ENCODE results near the gene CNPY1.

The CNPY1 gene

DNA sequence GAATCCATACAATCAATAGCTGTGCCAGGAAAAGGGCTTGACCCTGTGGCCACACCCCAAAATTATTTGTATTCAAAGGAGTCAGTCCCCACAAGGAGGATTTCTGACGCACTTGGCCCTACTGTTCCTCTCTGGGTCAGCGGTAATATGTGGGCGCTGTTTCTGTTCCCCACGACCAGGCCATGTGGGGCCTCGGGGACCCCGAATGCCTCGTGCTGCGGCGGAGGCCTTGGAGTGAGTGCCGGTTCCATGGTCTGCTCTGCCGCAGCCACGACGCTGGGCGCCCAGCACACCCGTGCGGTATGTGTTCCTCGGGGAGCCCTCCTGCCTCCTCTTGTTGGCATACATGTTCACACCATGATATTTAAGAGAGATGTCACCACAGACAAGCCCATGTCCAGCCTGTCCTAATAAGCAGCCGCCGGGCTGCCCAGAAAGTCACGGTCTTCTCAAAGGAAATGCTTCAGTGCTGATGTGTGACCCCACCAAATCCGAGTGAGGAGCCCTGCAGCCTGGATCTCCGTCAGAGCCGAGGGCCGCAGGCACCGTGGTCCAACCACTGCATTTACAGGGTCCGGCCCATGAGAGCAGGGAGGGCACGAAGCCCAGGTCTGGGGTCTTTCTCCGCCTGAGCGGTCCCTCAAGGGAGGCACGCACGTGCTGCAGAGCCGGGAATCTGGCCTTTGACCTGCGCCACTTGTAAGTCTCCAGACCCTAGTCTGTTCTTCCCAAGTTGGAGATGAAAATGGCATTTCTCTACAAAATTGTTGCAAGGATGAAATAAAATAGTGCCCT is 52.4 kb downstream of the CNPY1 start:
- intact Hi-C loops (cut with DNase I) = no loop called here
- DNase-seq = peak in 1 of 10 donors; percentile 77

DNA sequence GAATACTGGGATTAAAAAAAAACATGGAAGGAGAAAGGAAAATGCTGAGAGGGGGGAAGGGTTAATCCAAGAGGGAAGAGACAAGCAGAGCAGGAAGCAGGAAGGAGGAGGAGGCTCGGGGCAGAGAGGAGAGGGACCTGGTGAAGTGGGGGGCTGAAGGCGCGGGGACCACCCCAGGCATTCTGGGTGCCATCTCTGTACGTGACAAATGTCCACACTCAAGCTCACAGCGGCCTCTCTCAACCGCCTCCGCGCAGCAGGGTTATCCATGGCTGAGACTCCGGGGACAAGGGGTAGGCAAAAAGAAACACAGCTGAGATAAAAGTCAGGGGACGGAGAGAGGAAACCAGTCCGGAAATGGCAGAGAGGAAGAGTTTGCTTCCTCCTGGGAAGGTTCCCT is 54.5 kb downstream of the CNPY1 start:
- no peak for DNase-seq
- intact Hi-C loops (cut with DNase I) = no loop called here

DNA sequence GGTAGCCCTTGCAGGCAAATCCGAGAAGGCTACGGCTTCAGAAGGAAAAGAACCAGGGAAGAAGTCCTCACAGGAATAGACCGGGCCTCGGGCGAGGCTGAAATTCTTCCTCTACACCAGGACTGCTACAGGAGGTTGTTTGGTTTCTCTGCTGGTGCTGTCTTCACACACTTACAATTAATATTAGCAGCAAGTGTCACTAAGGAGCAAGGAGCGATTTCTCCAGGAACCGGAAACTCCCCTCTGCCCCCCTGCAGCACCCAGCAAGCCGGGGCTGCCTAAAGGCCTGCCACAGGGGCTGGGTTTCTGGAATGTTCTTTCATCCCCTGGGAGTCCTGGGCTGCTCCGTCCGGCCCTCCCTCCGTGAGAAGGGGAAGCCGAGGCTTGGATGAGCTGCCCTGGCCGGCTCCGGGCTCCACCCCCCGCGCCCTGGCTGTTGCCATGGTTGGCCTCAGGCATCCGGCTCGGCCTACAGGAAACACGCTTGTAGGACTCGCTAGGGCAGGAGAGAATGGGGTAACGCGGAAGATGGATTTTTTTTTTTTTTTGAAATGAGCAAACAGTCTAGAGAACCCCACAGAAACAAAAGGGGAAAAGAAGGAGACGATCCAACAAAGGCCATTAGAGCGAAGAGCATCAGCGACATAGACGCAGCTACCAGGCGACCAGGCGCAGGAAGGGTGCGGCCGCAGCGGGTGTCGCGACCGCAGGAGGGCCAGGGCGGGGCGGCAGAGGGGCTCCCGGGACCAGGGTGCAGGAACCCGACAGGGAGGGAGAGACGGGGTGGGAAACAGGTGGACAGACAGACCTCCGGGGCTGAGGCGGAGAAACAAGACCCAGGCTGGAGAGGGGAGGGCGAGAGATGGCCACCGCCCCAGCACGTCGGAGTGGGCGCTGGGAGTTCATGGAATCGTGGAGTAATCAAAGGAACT is 55.4 kb downstream of the CNPY1 start:
- DNase-seq = peak in 1 of 10 donors; percentile 46
- intact Hi-C loops (cut with DNase I) = no loop called here

DNA sequence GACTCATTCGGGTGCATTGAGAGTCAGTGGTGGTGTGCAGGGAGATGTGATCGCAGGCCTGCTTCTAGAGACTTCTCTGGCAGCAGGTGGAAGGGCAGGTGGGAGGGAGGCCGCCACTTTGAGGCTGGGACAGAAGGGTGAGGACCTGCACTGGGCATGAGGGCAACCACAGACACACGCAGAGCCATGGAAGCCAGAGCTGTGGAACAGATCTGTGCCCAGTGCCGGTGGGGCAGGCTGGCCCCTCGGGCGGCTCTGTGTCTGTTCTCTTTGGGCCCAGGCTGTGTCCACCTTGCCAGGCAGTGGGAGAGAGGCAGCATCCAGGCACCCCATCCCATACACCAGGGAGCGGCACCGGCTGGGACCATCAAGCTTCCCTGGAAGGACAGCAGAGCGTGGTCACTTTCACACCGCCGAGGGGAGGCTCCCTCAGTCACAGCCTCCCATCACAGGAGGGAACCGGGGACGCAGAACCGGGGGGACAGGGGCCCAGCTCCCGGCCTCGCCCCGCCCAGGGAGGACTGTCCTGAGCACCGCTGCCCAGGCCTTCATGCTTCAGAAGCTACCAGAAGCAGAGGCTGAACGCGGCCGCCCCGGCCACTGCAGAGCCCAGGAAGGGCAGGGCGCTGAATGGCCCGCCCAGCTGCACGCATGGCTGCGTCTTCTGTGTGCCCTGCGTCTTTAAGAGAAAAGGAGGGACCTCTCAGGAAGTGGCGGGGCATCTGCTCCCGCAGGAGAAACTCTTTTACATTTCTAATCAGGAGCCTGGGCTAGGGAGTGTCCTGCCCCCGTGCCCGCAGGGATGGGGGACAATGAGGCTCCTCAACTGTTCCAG is 56.3 kb downstream of the CNPY1 start:
- intact Hi-C loops (cut with DNase I) = no loop called here
- no peak for DNase-seq

DNA sequence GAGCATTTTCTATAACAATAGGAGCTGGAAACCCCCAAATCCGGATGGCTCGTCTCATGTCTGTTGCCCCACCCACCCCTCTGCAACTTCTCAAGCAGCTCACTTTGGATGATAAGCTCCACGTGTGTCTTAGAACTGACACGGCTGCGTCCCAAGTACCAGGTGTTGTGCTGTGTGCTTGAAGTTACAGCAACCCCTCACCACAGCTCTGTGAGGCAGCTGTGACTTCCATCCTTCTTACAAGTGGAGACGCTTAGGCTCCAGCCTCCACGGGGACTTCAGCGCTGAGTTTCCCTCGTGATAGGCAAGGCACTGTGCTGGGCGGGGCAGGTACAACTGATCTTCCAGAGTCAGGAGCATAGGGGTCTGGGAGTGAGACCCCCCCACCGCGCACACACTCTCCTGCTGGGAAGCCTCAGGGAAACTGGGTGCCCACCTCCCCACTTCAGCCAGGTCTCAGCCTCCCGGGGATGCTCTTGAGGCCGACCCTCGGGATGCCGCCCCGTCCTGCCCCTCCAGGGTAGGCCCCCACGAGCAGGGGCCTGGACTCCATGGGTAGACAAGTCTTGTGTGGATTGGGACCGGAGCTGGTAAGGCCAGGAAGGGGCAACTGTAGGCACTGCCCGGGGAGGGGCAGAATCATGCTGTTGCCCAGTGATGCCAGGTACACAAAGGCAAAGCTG is 57.1 kb downstream of the CNPY1 start:
- intact Hi-C loops (cut with DNase I) = no loop called here
- DNase-seq = no peak

DNA sequence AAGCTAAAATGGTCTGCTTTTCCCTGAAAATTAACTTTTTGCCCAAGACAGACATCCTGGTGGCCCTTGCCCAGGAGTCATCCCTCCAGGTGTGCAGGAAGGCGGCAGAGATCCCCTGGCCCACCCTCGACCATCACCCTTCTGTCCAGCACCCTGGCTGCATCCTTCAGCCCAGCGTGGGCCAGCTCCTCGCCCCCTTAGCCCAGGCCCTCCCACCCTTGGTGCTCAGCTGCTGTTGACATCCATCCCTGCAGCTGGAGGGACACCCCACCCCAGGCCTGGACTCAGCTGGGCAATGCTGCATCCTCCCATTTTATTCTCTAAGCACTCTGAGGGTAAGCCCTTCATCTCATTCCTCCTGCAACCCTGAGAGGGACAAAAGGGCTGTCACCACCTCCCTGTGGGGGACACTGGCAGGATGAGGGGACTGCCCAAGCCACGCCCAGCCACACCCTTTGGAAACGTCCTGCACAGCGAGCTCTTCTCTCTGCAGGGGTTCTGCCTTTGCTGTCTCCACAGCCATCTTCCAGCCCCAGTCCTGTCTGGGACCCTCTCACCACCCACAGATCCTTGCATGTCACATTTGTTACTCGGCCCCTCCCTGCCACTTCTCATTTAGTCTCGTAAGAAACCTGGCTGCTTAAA is 57.8 kb downstream of the CNPY1 start:
- intact Hi-C loops (cut with DNase I) = no loop called here
- DNase-seq = no peak

DNA sequence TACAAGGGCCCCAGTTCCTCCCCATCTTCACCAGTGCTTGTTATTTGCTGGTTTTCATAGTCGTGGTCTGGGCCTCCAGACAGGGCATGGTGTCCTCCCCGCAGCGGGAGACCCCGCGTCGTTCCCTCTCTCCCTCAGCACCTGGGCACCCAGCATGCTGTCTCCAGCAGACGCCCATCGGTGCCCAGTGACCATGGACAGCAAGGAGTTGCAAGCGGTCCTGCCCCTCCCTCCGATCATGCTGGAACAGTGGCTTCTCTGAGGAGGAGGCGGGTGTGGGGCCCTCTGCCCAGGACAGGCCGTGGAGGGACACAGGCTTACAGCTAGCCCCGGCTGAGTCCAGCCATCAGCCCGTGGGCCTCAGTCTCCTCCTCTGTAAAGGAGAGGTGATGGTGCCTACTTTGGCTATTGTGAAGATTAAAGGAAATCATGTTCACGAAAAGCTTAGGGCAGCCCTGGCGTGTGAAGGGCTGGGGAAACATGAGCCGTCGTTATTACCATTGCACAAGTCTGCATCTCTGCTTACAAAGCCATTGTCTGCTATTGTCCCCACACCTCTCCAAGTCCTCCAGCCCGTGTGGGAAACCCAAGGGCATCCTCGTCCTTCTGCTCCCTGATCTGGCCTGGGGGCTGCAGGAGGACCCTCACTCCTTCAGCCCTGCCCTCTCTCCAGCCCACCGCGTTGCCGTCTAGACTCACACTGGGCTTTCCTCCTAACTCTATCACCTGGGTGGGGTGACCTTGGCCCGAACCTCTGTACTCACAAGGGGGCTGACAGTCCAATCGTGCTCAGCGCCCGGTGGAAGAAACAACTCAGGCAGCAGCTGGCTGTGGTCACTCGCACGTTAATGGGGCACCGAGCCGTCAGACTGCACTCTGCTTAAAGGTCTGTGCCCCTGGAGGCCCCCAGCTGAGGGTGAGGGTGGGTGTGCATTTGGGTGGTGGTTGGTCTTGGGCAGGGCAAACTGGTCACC is 58.6 kb downstream of the CNPY1 start:
- DNase-seq = peak in 1 of 10 donors; percentile 79
- intact Hi-C loops (cut with DNase I) = no loop called here

DNA sequence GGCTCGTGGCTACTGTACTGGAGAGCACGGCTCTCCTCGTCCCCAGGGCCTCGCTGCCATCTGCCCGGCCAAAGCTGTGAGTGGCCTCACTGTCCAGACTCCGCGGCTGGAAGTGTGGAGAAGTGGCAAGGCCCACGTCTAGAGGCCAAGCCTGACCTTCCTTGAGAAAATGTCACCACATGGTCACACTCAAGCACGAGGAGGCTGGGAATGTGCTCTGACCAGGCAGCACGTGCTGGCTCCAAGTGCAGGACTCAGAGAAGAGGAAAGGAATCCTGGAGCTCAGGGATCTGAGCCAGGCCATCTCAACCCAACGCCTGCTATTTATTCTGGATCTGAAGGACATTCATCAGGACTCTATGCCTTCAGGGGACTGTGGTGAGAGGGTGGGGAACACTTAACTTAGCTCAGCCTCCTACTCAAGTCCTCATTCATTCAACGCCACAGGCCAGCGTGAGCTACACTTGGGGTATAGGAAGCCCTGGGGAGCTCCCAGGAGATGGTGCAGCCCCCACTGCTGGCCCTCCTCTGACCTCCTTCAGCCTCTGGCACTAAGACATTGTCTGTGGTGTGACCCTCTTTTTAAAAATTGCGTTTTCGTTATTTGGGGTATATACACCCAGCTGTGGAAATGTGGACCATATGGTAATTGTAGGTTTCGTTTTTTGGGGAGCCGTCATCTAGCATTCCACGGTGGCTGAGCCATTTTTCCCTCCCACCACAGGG is 59.4 kb downstream of the CNPY1 start:
- intact Hi-C loops (cut with DNase I) = no loop called here
- no peak for DNase-seq

DNA sequence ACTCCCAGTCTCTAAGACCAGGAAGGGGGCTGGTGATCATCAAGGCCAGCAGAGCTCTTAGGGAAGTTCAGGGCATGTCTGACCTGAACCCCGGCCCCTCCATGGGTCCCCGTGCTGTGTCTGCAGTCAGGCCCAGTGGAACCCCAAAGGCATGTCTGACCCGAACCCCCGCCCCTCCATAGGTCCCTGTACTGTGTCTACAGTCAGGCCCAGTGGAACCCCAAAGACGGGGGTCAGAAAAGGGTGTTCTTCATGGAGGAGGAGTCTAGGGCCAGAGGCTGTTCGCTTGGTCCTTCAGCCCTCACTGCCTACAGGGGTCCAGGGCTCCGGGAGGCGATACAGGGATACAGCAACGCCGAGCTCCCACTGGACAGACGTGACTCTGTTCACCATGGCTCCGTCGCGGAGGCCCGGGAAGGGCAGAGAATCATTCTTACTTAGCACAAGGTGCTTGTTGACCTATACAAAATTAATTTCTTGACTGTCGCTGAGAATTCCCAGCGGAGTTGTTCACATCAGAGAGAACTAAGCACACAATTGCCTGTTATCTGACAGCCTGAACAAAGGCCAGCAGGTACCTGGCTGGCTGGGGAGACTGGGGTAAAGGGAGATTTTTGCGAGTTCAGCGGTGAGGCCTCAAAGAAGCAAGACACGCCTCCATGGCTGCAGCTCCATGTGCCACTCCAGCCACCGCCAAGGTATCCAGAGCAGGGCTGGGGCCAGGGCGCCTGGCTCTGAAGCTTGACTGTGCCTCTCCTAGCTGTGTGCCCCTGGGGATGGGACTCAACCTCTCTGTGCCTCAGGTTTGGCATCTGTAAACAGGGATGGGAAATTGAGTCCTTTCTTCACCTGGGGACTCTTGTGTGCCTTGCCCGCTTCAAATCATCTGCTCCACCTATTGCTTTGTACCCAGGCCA is 61.6 kb downstream of the CNPY1 start:
- DNase-seq = no peak
- intact Hi-C loops (cut with DNase I) = no loop called here

DNA sequence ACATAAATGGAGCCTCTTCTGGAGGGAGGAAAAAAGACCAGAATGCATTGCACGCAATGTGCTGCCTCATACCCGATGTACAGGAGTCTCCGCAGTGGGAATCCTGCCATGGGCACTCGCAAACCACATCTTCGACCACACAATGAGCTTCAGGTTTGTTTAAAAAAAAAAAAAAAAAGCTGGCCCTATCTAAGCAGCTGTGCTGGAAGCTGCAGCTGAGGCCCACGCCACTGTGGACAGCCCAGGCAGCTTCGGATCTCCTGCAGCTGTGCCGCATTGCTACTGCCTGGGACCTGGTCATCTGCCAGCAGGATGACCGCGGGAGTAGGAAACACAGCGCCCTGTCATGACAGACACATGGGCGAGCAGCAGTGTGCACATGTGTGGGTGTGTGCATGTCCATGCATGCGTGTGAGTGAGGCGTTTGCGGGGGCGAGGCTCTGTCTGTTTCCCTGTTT is 62.5 kb downstream of the CNPY1 start:
- peak in 1 of 10 donors; percentile 50 for DNase-seq
- intact Hi-C loops (cut with DNase I) = no loop called here

DNA sequence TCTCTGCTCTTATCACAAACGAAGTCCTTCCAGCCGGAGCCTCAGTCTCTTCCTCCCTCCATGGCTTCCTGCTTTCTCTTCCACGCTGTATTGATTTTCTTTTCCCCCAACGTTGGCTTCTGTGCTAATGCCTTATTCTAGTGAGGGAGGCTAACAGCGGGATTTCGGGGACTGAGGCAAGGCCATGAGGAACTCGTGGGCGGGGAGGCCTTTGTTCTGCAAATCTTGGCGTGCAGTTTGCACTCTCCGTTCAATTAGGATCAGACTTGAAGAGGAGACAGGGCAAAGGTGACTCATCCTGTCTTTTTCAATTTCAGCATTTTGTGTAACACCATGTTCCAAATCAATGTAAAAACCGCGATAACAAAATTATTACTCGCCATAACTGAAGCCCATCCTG is 63.1 kb downstream of the CNPY1 start:
- intact Hi-C loops (cut with DNase I) = no loop called here

DNA sequence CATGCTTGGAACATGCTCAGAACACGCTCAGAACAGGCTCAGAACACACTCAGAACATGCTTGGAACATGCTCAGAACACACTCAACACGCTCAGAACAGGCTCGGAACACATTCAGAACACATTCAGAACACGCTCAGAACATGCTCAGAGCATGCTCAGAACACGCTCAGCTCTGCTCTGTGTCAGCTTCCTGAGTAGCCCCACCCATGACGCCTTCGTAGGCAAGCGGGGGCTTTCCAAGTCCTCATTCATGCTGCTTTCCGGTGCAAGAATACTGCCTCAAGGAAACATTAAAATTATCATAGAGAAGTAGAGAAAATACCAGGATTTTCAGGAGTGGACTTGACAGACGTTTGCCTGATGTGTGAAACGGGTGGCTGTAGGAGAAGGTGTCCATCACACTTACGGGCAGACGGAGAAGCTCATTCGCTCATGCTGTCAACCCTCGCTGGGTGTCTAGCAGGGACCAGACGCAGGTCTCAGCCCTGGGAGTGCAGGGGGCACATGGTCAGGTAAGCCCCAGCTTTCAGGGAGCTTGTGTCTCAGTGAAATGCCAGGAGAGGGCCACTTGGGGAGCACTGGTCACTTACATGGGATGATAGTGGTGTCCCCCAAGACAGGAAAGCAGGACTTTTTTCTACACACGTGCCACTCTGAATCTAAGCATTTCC is 63.7 kb downstream of the CNPY1 start:
- intact Hi-C loops (cut with DNase I) = no loop called here
- DNase-seq = no peak

More for the DNA sequence above, 63.1 kb downstream of the CNPY1 start:
- no peak for DNase-seq

DNA sequence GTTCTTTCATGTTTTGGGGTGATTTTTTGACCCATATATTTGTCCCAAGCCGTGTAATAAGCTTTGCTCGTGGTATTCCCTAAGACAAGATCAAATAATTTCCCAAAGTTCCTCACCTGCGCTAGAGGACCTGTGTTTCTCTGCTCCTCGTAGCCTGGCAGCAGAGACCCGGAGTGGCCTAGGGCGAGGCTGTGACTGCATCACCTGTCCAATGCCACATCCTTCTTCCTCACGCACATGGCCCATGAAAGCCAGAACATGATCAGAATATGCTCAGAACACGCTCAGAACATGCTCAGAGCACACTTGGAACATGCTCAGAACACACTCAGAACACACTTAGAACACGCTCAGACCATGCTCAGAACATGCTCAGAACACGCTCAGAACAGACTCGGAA is 64.6 kb downstream of the CNPY1 start:
- intact Hi-C loops (cut with DNase I) = no loop called here
- DNase-seq = no peak

DNA sequence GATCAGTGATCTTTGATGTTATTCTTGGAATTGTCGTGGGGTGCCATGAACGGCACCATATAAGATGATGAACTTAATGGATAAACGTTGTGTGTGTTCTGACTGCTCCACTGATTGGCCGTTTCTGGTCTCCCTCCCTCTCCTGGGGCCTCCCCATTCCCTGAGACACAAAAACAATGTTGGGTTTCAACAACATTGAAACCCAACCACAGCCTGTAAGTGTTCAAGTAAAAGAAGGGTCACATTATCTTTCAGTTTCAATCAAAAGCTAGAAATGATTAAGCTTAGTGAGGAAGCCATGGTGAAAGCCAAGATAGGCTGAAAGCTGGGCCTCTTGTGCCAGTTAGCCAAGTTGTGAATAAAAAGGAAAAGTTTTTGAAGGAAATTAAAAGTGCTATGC is 68.9 kb downstream of the CNPY1 start:
- intact Hi-C loops (cut with DNase I) = no loop called here
- DNase-seq = no peak

DNA sequence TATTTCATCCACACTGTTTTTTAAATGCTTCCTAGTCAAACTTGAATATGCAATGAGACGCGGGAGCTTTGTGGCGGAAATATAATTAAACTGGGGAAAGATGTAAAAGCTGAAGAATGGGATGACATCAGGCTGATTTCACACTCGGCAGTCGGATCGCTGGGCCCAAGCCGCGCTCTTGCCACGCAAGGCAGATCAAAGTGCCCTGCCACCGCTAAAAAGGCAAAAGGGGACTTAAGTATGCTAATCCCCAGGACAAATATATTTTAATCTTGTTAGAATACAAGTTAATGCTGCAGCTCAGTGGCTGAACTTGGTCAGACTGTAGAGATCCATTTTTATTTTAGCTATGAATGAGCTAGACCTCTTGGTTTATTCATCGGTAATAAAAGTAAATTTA is 74.6 kb downstream of the CNPY1 start:
- peak in 1 of 10 donors; percentile 40 for DNase-seq
- intact Hi-C loops (cut with DNase I) = no loop called here

Data from posterior cingulate gyrus (tissue), 11 donors.